ENCODE results near the gene CLDN14.

The CLDN14 gene

GRCh38 chr21:36479415-36480402, at the start of gene CLDN14:
CLDN14 (minus strand) TSS chr21:36480122; CDS start chr21:36461695, 18,427 bp downstream.
- DNase-seq: no peak

GRCh38 chr21:36528716-36529115, 48.8 kb upstream of the CLDN14 start:
- no peak for DNase-seq

- no peak for DNase-seq
These were observed 47.4 kb upstream of the CLDN14 start for GRCh38 chr21:36527317-36527716.

- no peak for DNase-seq
These were observed 46.2 kb upstream of the CLDN14 start for GRCh38 chr21:36526104-36526503.

GRCh38 chr21:36524477-36524876, 44.6 kb upstream of the CLDN14 start:
- no peak for DNase-seq

- DNase-seq: no peak
These were observed 42.4 kb upstream of the CLDN14 start for GRCh38 chr21:36522219-36522808.

- DNase-seq: no peak
These were observed 39.1 kb upstream of the CLDN14 start for GRCh38 chr21:36518883-36519492.

- DNase-seq: no peak
These were observed 37.6 kb upstream of the CLDN14 start for GRCh38 chr21:36517366-36518075.

- DNase-seq: no peak
These were observed 36.4 kb upstream of the CLDN14 start for GRCh38 chr21:36516281-36516680.

GRCh38 chr21:36513430-36513829, 33.5 kb upstream of the CLDN14 start:
- DNase-seq: no peak

- DNase-seq: no peak
These were observed 33.0 kb upstream of the CLDN14 start for GRCh38 chr21:36512971-36513370.

GRCh38 chr21:36511484-36512220, 31.7 kb upstream of the CLDN14 start:
- peak; percentile 18 for DNase-seq

GRCh38 chr21:36510911-36511310, 31.0 kb upstream of the CLDN14 start:
- DNase-seq: no peak

GRCh38 chr21:36509973-36510664, 30.2 kb upstream of the CLDN14 start:
- DNase-seq: no peak

GRCh38 chr21:36508948-36509347, 29.0 kb upstream of the CLDN14 start:
- no peak for DNase-seq

GRCh38 chr21:36507397-36508018, 27.6 kb upstream of the CLDN14 start:
- DNase-seq: no peak

GRCh38 chr21:36506482-36506881, 26.6 kb upstream of the CLDN14 start:
- DNase-seq: no peak

GRCh38 chr21:36504067-36505058, 24.4 kb upstream of the CLDN14 start:
- peak; percentile 75 for DNase-seq

GRCh38 chr21:36502365-36502764, 22.4 kb upstream of the CLDN14 start:
- no peak for DNase-seq

- DNase-seq: no peak
These were observed 21.6 kb upstream of the CLDN14 start for GRCh38 chr21:36501589-36501892.

All from hematopoietic multipotent progenitor cell treated with erythropoietin and hydrocortisone succinate and interleukin-3 and kit ligand, for 6 days (in vitro differentiated cells).